Measurements from ENCODE around the gene SOAT1.

SOAT1 gene

DNA sequence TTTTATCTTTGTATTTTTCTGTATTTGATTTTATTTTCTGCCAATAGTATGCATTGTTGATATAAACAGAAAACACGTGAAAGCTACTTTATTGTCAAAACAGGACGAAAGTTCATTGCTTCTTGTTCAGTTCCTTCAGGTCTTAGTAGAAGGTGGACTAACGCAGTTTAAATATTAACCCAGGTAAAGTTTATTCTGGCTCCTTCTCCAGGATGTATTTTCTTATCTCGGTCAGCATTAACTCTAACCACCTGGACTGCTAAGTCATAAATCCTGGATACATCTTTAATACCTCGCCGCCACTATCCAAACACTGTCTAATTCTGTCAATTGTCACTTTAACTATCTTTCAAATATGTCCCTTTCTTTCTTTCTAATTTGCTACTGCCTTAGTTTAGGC, 5.7 kb upstream of the SOAT1 start:
- H3K27ac ChIP-seq = no peak overlapping the region
- POLR2A ChIA-PET (ENCODE audit: low non-redundant PET) = no interaction called here
- TF ChIP-seq, protein P1, sequence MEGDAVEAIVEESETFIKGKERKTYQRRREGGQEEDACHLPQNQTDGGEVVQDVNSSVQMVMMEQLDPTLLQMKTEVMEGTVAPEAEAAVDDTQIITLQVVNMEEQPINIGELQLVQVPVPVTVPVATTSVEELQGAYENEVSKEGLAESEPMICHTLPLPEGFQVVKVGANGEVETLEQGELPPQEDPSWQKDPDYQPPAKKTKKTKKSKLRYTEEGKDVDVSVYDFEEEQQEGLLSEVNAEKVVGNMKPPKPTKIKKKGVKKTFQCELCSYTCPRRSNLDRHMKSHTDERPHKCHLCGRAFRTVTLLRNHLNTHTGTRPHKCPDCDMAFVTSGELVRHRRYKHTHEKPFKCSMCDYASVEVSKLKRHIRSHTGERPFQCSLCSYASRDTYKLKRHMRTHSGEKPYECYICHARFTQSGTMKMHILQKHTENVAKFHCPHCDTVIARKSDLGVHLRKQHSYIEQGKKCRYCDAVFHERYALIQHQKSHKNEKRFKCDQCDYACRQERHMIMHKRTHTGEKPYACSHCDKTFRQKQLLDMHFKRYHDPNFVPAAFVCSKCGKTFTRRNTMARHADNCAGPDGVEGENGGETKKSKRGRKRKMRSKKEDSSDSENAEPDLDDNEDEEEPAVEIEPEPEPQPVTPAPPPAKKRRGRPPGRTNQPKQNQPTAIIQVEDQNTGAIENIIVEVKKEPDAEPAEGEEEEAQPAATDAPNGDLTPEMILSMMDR (conservative IDR thresholded peaks at IDR 0.05; ENCODE audit: low read depth) = no peak
- no peak for DNase-seq (ENCODE audit: low spot score)
- CTCF ChIA-PET = no interaction called here

- POLR2A ChIA-PET (ENCODE audit: low non-redundant PET) = no interaction called here
- no peak overlapping the region for H3K27ac ChIP-seq
- no peak for DNase-seq (ENCODE audit: low spot score)
- TF ChIP-seq, protein P1 (conservative IDR thresholded peaks at IDR 0.05; ENCODE audit: low read depth) = no peak
- CTCF ChIA-PET = no interaction called here
Measured at GRCh38 chr1:179288977-179289376, 4.6 kb upstream of the SOAT1 start.

- no peak for DNase-seq (ENCODE audit: low spot score)
- ChIA-PET POLR2A (ENCODE audit: low non-redundant PET) (interaction anchor here (0.6 to 0.7 kb wide), 2 partner anchors 168 to 235 kb away, joined by 4 read pairs; no protein-coding TSS in a partner anchor), CTCF (interaction anchor here (0.6 to 0.8 kb wide), 2 partner anchors 44 to 81 kb away, joined by 3 read pairs; no protein-coding TSS in a partner anchor)
- H3K27ac ChIP-seq = peak overlapping the region; percentile 30; the same call in 1 of the 2 replicates
- TF ChIP-seq, protein P1 (conservative IDR thresholded peaks at IDR 0.05; ENCODE audit: low read depth) = no peak
Measured at GRCh38 chr1:179295164-179295755, 1.7 kb downstream of the SOAT1 start.

DNA sequence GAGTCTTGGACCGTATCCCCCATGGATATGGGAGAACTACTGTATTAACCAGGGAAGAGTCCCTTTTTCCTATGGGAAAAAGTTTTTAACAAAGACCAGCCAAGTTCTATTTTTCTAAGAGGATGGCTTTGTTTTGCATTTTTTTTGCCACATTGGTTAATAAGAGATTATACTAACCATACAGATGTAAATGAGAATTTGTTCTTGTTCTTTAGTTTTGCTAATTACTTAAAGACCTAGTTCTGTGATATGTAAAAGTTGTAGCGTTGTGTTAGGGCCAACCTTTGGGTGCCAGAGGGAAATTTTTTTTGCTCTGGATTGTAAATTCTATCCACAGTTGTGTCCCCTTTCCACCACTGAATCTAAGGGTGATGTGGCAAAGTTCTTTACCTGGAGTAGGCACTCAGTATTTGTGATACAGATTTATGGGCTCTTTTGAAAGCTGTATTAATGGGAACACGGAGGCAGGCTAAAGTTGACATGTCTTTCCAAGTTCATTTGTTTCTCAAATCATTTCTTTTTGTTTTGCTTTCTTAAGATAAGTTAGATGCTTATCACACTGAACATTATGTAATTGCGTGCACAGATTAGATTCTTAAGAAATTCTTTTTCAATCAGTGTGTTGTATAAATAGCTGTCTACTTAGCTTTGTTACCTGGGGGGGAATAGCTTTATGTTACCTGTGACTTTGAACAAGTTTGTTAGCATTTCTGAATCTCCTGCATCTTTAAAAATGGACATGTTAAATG, 2.9 kb downstream of the SOAT1 start:
- CTCF ChIA-PET = no interaction called here
- H3K27ac ChIP-seq = no peak overlapping the region
- POLR2A ChIA-PET (ENCODE audit: low non-redundant PET) = no interaction called here
- TF ChIP-seq, protein P1 (conservative IDR thresholded peaks at IDR 0.05; ENCODE audit: low read depth) = no peak
- no peak for DNase-seq (ENCODE audit: low spot score)

GRCh38 chr1:179297105-179297378, 3.4 kb downstream of the SOAT1 start:
- no peak overlapping the region for H3K27ac ChIP-seq
- no peak for DNase-seq (ENCODE audit: low spot score)
- ChIA-PET CTCF (interaction anchor here (0.8 kb wide), 1 partner anchor 45 kb away, joined by 4 read pairs; no protein-coding TSS in a partner anchor), POLR2A (ENCODE audit: low non-redundant PET) (no interaction called here)
- TF ChIP-seq, protein P1 (conservative IDR thresholded peaks at IDR 0.05; ENCODE audit: low read depth) = no peak

GRCh38 chr1:179298952-179299351, 5.4 kb downstream of the SOAT1 start:
- no peak for DNase-seq (ENCODE audit: low spot score)
- no peak overlapping the region for H3K27ac ChIP-seq
- ChIA-PET POLR2A (ENCODE audit: low non-redundant PET) (no interaction called here), CTCF (interaction anchor here (0.6 kb wide), 1 partner anchor 1076 kb away, joined by 5 read pairs; no protein-coding TSS in a partner anchor)
- TF ChIP-seq, protein P1 (conservative IDR thresholded peaks at IDR 0.05; ENCODE audit: low read depth) = no peak

Data from RWPE1 (cell line).